Measurements from ENCODE around the gene GLIPR1.

GLIPR1 gene

DNA sequence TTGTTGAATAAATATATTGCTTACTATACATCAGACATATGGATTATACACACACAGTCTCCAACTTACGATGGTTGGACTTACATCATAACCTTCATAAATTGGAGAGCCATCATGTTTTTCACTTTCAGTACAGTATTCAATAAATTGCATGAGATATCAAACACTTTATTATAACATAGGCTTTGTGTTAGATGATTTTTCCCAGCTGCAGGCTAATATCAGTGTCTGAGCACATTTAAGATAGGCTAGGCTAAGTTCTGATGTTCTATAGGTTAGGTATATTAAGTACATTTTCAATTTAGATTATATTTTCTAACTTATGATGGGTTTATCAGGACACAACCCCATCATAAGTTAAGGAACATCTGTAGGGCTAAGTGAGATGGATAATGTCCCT lies 48.8 kb downstream of the GLIPR1 start:
- TF ChIP-seq, protein P1, sequence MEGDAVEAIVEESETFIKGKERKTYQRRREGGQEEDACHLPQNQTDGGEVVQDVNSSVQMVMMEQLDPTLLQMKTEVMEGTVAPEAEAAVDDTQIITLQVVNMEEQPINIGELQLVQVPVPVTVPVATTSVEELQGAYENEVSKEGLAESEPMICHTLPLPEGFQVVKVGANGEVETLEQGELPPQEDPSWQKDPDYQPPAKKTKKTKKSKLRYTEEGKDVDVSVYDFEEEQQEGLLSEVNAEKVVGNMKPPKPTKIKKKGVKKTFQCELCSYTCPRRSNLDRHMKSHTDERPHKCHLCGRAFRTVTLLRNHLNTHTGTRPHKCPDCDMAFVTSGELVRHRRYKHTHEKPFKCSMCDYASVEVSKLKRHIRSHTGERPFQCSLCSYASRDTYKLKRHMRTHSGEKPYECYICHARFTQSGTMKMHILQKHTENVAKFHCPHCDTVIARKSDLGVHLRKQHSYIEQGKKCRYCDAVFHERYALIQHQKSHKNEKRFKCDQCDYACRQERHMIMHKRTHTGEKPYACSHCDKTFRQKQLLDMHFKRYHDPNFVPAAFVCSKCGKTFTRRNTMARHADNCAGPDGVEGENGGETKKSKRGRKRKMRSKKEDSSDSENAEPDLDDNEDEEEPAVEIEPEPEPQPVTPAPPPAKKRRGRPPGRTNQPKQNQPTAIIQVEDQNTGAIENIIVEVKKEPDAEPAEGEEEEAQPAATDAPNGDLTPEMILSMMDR (IDR thresholded peaks at IDR 0.05; ENCODE audit: low read depth, low read length, missing control alignments), result no peak
- H3K4me3 ChIP-seq (replicated peaks; ENCODE audit: low read depth, low read length), result no peak overlapping the region
- no peak for DNase-seq (ENCODE audit: extremely low read depth, low read depth)

DNA sequence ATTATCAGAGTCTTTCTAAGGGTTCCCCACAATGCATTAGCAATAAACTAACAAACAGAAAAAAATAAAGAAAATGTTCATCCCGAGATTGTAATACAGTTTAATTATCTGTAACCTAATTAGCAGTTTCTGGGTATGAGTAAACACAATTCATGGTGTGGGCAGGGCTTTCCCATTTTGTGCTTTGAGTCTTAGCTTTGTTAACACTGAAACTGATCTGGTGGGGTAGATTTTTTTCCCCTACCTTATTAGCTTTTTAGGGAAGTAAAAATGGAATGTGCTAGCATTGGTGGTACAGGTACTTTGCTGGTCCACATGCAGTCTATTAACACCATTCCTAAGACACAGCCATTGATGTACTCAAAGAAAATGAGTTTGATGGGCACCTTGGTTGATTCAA lies 49.3 kb downstream of the GLIPR1 start:
- TF ChIP-seq, protein P1 (IDR thresholded peaks at IDR 0.05; ENCODE audit: low read depth, low read length, missing control alignments), result no peak
- no peak overlapping the region for H3K4me3 ChIP-seq (replicated peaks; ENCODE audit: low read depth, low read length)
- DNase-seq (ENCODE audit: extremely low read depth, low read depth), result no peak

DNA sequence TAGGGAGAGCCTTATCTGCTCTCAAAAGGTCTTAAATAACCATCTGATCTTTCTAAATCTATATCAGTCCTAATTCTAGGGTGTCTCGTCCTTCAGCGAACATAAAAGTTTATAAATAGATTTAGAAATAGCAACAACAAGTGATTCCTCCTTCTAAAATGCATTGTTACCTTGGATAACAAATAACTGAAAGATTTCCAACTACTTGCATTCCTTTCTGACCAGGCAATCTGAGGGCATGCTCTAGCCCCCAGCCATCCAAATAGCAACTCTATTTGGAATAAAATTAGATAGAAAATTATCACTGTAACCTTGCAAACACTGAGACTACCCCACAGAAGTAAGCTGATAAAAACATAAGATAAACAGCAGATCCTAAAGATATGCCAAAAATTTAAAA lies 52.7 kb downstream of the GLIPR1 start:
- no peak for DNase-seq (ENCODE audit: extremely low read depth, low read depth)
- TF ChIP-seq, protein P1 (IDR thresholded peaks at IDR 0.05; ENCODE audit: low read depth, low read length, missing control alignments), result no peak
- no peak overlapping the region for H3K4me3 ChIP-seq (replicated peaks; ENCODE audit: low read depth, low read length)

DNA sequence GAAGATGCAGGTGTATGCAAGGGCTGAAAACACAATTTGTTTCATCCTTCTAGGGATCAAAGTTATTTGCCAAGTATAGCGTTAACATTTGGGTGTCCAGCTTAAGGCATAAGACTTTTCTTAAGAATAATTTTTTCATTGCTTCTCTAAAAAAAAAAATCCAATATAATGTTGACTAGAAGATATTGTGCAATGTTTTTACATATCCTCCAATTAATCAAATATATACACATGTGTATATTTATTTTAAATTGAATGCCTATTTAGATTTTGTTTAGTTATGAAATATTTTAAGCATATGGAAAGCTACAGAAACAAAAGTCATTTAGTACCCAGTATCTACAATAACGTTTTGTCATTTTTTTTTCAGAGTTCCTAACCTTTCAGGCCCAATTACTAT lies 59.3 kb downstream of the GLIPR1 start:
- H3K4me3 ChIP-seq (replicated peaks; ENCODE audit: low read depth, low read length), result no peak overlapping the region
- TF ChIP-seq, protein P1 (IDR thresholded peaks at IDR 0.05; ENCODE audit: low read depth, low read length, missing control alignments), result no peak
- no peak for DNase-seq (ENCODE audit: extremely low read depth, low read depth)

DNA sequence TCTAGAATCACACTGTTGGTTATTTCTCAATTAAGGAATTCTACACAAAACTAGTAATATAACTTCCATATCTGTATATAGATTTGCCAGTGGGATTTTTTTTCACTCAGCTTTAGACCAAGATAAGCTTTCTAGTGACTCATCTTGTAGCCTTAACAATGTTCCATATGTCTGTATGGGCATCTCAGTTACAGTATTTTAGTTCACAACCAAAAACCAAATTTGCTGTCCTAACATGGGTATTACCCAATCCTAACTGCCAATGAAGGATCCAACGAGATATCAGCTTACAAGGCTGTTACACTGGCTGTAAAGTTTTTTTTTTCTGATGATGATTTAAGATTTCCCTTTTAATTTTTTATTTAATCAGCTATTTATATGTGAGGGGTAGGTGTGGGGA lies 62.4 kb downstream of the GLIPR1 start:
- TF ChIP-seq, protein P1 (IDR thresholded peaks at IDR 0.05; ENCODE audit: low read depth, low read length, missing control alignments), result no peak
- no peak overlapping the region for H3K4me3 ChIP-seq (replicated peaks; ENCODE audit: low read depth, low read length)
- DNase-seq (ENCODE audit: extremely low read depth, low read depth), result no peak

DNA sequence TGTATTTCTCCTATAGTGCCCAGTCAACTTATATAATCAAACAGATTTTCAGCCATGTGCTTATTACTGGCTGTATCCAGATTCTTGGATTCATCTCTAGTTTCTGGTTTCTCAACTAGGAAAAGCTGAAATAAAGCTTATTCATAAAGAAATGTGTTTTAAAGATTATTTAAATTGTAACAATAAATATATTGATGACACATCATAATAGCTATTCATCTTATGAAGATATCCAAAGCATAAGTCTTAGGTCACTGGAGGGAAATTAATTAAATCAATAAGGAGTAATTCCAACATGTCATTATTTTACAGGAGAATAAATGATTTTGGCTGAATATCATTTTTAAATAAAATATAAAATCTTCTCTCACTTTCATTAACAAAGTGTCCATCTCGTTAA lies 63.0 kb downstream of the GLIPR1 start:
- no peak overlapping the region for H3K4me3 ChIP-seq (replicated peaks; ENCODE audit: low read depth, low read length)
- TF ChIP-seq, protein P1 (IDR thresholded peaks at IDR 0.05; ENCODE audit: low read depth, low read length, missing control alignments), result no peak
- DNase-seq (ENCODE audit: extremely low read depth, low read depth), result no peak

DNA sequence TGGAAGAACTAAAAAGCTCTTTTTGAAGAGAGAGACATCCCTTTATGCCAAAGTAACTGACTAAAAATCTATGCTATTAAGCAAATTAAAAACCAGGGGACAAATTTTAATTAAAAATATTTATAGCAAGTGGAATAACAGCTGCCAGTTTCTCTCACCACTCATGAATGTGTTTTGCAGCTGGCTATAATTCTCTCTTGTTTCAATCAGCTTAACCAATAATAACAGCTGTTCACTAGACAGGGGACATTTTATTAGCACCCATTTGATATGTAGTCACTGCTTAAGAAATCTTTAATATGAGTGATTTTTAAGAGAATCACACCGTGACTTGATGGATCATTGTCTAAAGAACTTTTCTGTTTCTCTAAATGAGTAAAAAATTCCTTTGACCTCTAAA lies 65.1 kb downstream of the GLIPR1 start:
- no peak overlapping the region for H3K4me3 ChIP-seq (replicated peaks; ENCODE audit: low read depth, low read length)
- TF ChIP-seq, protein P1 (IDR thresholded peaks at IDR 0.05; ENCODE audit: low read depth, low read length, missing control alignments), result no peak
- no peak for DNase-seq (ENCODE audit: extremely low read depth, low read depth)
